Measurements from ENCODE around the gene WIPF1. TPM values are rescaled to one million over a fixed set of nuclear protein-coding genes. Genes with fewer than 3 reads are reported as not detected.

Gene WIPF1
- polyA plus RNA-seq, 1 experiment, result 34.9 TPM

Small RNA genes lying within 50 kb of the gene (small RNA-seq; reads per million reads assigned to genes)
- not detected for gene RNU6-5P (ENCODE audit: insufficient read length, low read depth, low replicate concordance)

Other genes with a start within 250 kb of the WIPF1 start
- 7.8 and 17.7 TPM in 2 replicates for gene SCRN3, start 202.1 kb downstream of the WIPF1 start, polyA plus RNA-seq (2011; rRNA removed)
- 2.0 and 3.0 TPM in 2 replicates for gene GPR155, start 110.8 kb downstream of the WIPF1 start, polyA plus RNA-seq (2011; rRNA removed)
- 0.20 TPM in 1 of 2 replicates, not detected in the other for gene CHRNA1, start 166.7 kb upstream of the WIPF1 start, polyA plus RNA-seq (2011; rRNA removed)